Natural killer cell treated with Interleukin-12 subunit alpha and Interleukin-12 subunit beta and Interleukin-15 and Interleukin-18, amount 100 ng/mL, for 72 hours (primary cell): Measurements from ENCODE around the gene LSM6. TPM values are rescaled to one million over a fixed set of nuclear protein-coding genes. Genes with fewer than 3 reads are reported as not detected.

Experiments
- total RNA-seq, 2 donors: library from RNA; stranded (reverse); gene quantifications; one replicate each; pipeline ENCODE4 v1.2.3, GENCODE V29; 2022

The LSM6 gene
- total RNA-seq, 2 donors from 2014 or later: 34.8 to 61.6 TPM

Other genes starting within 250 kb of the LSM6 start
- gene ZNF827, start 236.9 kb upstream of the LSM6 start, total RNA-seq: 10 to 100 TPM; 11.8 to 40.5 TPM
- 1 to 10 TPM in 1 of 2 donors, not detected in 1; 1.0 TPM for gene REELD1, start 38.8 kb downstream of the LSM6 start, total RNA-seq